HCT116 (cell line): Measurements from ENCODE around the gene DGCR8. TPM values are rescaled to one million over a fixed set of nuclear protein-coding genes. Genes with fewer than 3 reads are reported as not detected.

Source experiments
- ATAC-seq: fragments of 200-7000 bp; cut with Tn5 transposase; 2 replicates; pipeline ENCODE4 v1.9.1; 2020; ENCODE audit warnings: mild to moderate bottlenecking, moderate library complexity
- BruUV-seq: library from RNA; stranded (reverse); fragments of 400-500 nt; replicated peaks from 2 replicates; lab custom pipeline; 2021; lab: Mats Ljungman, UMichigan
- CTCF ChIA-PET: fragments of 300-600 bp; sonication (Branson Sonifier 250); formaldehyde crosslinking; loops from one replicate; lab custom pipeline; 2021; ENCODE audit warnings: antibody characterized with exemption; lab: Charles Lee
- POLR2A ChIA-PET: fragments of 300-600, 350-600 bp; sonication (Branson Sonifier 250); formaldehyde crosslinking; loops from one replicate; lab custom pipeline; 2021; ENCODE audit warnings: antibody characterized with exemption; lab: Charles Lee
- RAD21 ChIA-PET, 2 experiments: fragments of 300-600 bp; sonication (Branson Sonifier 250); formaldehyde crosslinking; loops; one replicate each; lab custom pipeline; 2023; ENCODE audit warnings: low total read pairs in 2 of 2; ENCODE audit not compliant: uncharacterized antibody in 2 of 2, unreplicated experiment in 2 of 2, low non-redundant PET in 1 of 2; lab: Charles Lee
- DNase-seq: peaks from one replicate; pipeline ENCODE4 v3.0.0-alpha.2; 2010; ENCODE audit warnings: low read depth, low spot score
- H2AFZ ChIP-seq: fragments of 200-600 bp; shearing (Covaris generic), sonication (generic); 2 replicates; pipeline ENCODE4 v1.6.1; 2017; ENCODE audit warnings: low read depth, mixed run types, mixed read lengths, antibody characterized with exemption, low read length; ENCODE audit not compliant: poor library complexity, severe bottlenecking
- H3K27ac ChIP-seq: 2 replicates; pipeline ENCODE4 v1.5.1; 2012; ENCODE audit warnings: low read depth, low read length
- H3K27me3 ChIP-seq: fragments of 200-600 bp; sonication (generic); 2 replicates; pipeline ENCODE4 v1.6.1; 2016; ENCODE audit warnings: mixed run types, low read length, mixed read lengths; ENCODE audit not compliant: insufficient read depth
- H3K36me3 ChIP-seq, 2 experiments: fragments of 200-500 bp in 1 of 2; fragments of 200-600 bp in 1 of 2; sonication (Bioruptor generic) in 1 of 2; sonication (generic) in 1 of 2; 2 replicates each; pipeline versions ENCODE4 v1.5.1 to v1.6.1; 2014 to 2016; ENCODE audit warnings: low read length in 2 of 2, inconsistent platforms in 1 of 2, mixed read lengths in 1 of 2, mixed run types in 1 of 2; ENCODE audit not compliant: insufficient read depth in 2 of 2, control insufficient read depth in 1 of 2
- H3K4me1 ChIP-seq, 2 experiments: fragments of 200-600 bp in 1 of 2; sonication (generic) in 1 of 2; 2 replicates each; pipeline versions ENCODE4 v1.5.1 to v1.6.1; 2012 to 2017; ENCODE audit warnings: low read length in 2 of 2, inconsistent platforms in 1 of 2, mild to moderate bottlenecking in 1 of 2, mixed read lengths in 1 of 2, mixed run types in 1 of 2, moderate library complexity in 1 of 2; ENCODE audit not compliant: insufficient read depth in 2 of 2, control insufficient read depth in 1 of 2
- H3K4me2 ChIP-seq: fragments of 200-600 bp; sonication (generic); 2 replicates; pipeline ENCODE4 v1.6.1; 2017; ENCODE audit warnings: mixed run types, low read length, mixed read lengths
- H3K4me3 ChIP-seq, 2 experiments: fragments of 200-600 bp in 1 of 2; sonication (generic) in 1 of 2; replicated peaks in 1 of 2; 2 replicates each; pipeline ENCODE4 v1.5.1; 2011 to 2016; ENCODE audit warnings: low read length in 2 of 2, control low read depth in 1 of 2, low read depth in 1 of 2, mild to moderate bottlenecking in 1 of 2, mixed read lengths in 1 of 2, mixed run types in 1 of 2
- H3K79me2 ChIP-seq: fragments of 200-600 bp; sonication (generic); 2 replicates; pipeline ENCODE4 v1.6.1; 2017; ENCODE audit warnings: mild to moderate bottlenecking, mixed run types, low read length, moderate library complexity, mixed read lengths; ENCODE audit not compliant: insufficient read depth
- H3K9ac ChIP-seq: fragments of 200-600 bp; sonication (generic); 2 replicates; pipeline ENCODE4 v1.6.1; 2016; ENCODE audit warnings: low read length, mixed read lengths
- H3K9me2 ChIP-seq: fragments of 200-600 bp; sonication (generic), shearing (Covaris generic); 2 replicates; pipeline ENCODE4 v1.6.1; 2017; ENCODE audit warnings: mixed run types, mild to moderate bottlenecking, moderate library complexity; ENCODE audit not compliant: insufficient read depth
- H3K9me3 ChIP-seq, 2 experiments: fragments of 200-500 bp in 1 of 2; fragments of 200-600 bp in 1 of 2; sonication (Bioruptor generic) in 1 of 2; sonication (generic) in 1 of 2; 2 replicates each; pipeline ENCODE4 v1.6.1; 2014 to 2017; ENCODE audit warnings: low read length in 2 of 2, mixed read lengths in 2 of 2, inconsistent platforms in 1 of 2, low read depth in 1 of 2, mild to moderate bottlenecking in 1 of 2, mixed run types in 1 of 2, moderate library complexity in 1 of 2; ENCODE audit not compliant: control insufficient read depth in 1 of 2, insufficient read depth in 1 of 2
- H4K20me1 ChIP-seq: fragments of 200-600 bp; sonication (generic), shearing (Covaris generic); 2 replicates; pipeline ENCODE4 v1.6.1; 2017; ENCODE audit warnings: mixed run types, mild to moderate bottlenecking, moderate library complexity; ENCODE audit not compliant: insufficient read depth
- ATF3 ChIP-seq: IDR thresholded peaks from 2 replicates; pipeline ENCODE4 v1.6.1; 2012
- CBX3 ChIP-seq: IDR thresholded peaks from 2 replicates; pipeline ENCODE4 v1.6.1; 2012; ENCODE audit warnings: low read depth
- CEBPB ChIP-seq: IDR thresholded peaks from 2 replicates; pipeline ENCODE4 v1.6.1; 2012; ENCODE audit warnings: low read depth
- CTCF ChIP-seq, 3 experiments: fragments of 200-600 bp in 1 of 3; sonication (generic) in 1 of 3; IDR thresholded peaks in 2 of 3; conservative IDR thresholded peaks in 1 of 3; 2 replicates each; pipeline ENCODE4 v1.5.1; 2012 to 2017; ENCODE audit warnings: low read depth in 2 of 3, low read length in 2 of 3, antibody characterized with exemption in 1 of 3, borderline replicate concordance in 1 of 3, control low read depth in 1 of 3, mild to moderate bottlenecking in 1 of 3, mixed read lengths in 1 of 3, mixed run types in 1 of 3, moderate library complexity in 1 of 3; ENCODE audit not compliant: insufficient read depth in 1 of 3
- EGR1 ChIP-seq: IDR thresholded peaks from 2 replicates; pipeline ENCODE4 v1.6.1; 2012; ENCODE audit warnings: low read depth
- EZH2 ChIP-seq: fragments of 200-600 bp; sonication (generic); IDR thresholded peaks from 2 replicates; pipeline ENCODE4 v1.6.1; 2017; ENCODE audit warnings: antibody characterized with exemption, mixed run types
- EZH2phosphoT487 ChIP-seq: fragments of 200-600 bp; IDR thresholded peaks from 2 replicates; pipeline ENCODE4 v1.6.1; 2018; ENCODE audit warnings: antibody characterized with exemption, borderline replicate concordance
- FOSL1 ChIP-seq: IDR thresholded peaks from 2 replicates; pipeline ENCODE4 v1.6.1; 2012; ENCODE audit warnings: low read depth
- JUND ChIP-seq: IDR thresholded peaks from 2 replicates; pipeline ENCODE4 v1.6.1; 2012
- MAX ChIP-seq: IDR thresholded peaks from 2 replicates; pipeline ENCODE4 v1.6.1; 2012
- POLR2A ChIP-seq: IDR thresholded peaks from 2 replicates; pipeline ENCODE4 v1.7.0; 2011; ENCODE audit warnings: borderline replicate concordance; ENCODE audit not compliant: insufficient read depth, insufficient read length; ENCODE audit errors: extremely low read depth
- POLR2AphosphoS5 ChIP-seq: IDR thresholded peaks from 2 replicates; pipeline ENCODE4 v1.6.1; 2011; ENCODE audit warnings: mild to moderate bottlenecking, low read depth, low read length, moderate library complexity
- RAD21 ChIP-seq: IDR thresholded peaks from 2 replicates; pipeline ENCODE4 v1.6.1; 2012; ENCODE audit warnings: low read depth, mild to moderate bottlenecking
- REST ChIP-seq: IDR thresholded peaks from 2 replicates; pipeline ENCODE4 v1.6.1; 2012; ENCODE audit warnings: low read depth
- SP1 ChIP-seq: IDR thresholded peaks from 2 replicates; pipeline ENCODE4 v1.6.1; 2012; ENCODE audit warnings: low read depth
- SRF ChIP-seq: IDR thresholded peaks from 2 replicates; pipeline ENCODE4 v1.6.1; 2012; ENCODE audit warnings: low read depth
- YY1 ChIP-seq: IDR thresholded peaks from 2 replicates; pipeline ENCODE4 v1.6.1; 2011; ENCODE audit warnings: low read length, low read depth, moderate library complexity, mild to moderate bottlenecking; ENCODE audit not compliant: insufficient replicate concordance; ENCODE audit errors: extremely low read depth
- ZFX ChIP-seq: fragments of 450-650 bp; IDR thresholded peaks from 2 replicates; pipeline ENCODE4 v1.6.1; 2017
- intact Hi-C: fragments of 100-400 bp; cut with micrococcal nuclease; formaldehyde crosslinking; loops from 2 replicates; pipeline ENCODE4 v1.10.0; 2022
- total RNA-seq: library from RNA; stranded (reverse); gene quantifications from one replicate; pipeline ENCODE4 v1.2.1, GENCODE V29; 2021; ENCODE audit not compliant: unreplicated experiment

Gene DGCR8
- total RNA-seq, 1 experiment from 2014 or later, result 43.8 TPM

- no peak for TF ChIP-seq ATF3
- TF ChIP-seq POLR2A, result no peak
Observed at GRCh38 chr22:20031732-20032406, 48.2 kb upstream of the DGCR8 start (continued).

- ATAC-seq (no peak; the same call in 1 of the 2 replicates), DNase-seq (no peak)
- intact Hi-C loops, result no loop called here
- Histone ChIP-seq H3K4me2 (no peak overlapping the region; the same call in 1 of the 2 replicates), H3K36me3 (no peaks in the 10 kb centered on the region), H3K9ac (no peak overlapping the region), H3K79me2 (no peaks in the 10 kb centered on the region), H3K4me1 (peaks cover 2 to 14% of the 10 kb centered on the region in 2 experiments; a peak in 3 of 4 replicates), H3K9me3 (no peaks in the 10 kb centered on the region), H3K4me3 (no peak overlapping the region), H4K20me1 (no peaks in the 10 kb centered on the region), H3K27ac (no peak overlapping the region), H3K9me2 (no peaks in the 10 kb centered on the region), H2AFZ (no peak overlapping the region), H3K27me3 (no peaks in the 10 kb centered on the region)
- RAD21 ChIA-PET, result no interaction called here
- no TSS peak for BruUV-seq
- POLR2A ChIA-PET, result no interaction called here
- CTCF ChIA-PET, result no interaction called here
- TF ChIP-seq CBX3, result no peak
- no peak for TF ChIP-seq JUND
- TF ChIP-seq RAD21, result no peak
- TF ChIP-seq SP1, result no peak
- no peak for TF ChIP-seq CEBPB
- no peak for TF ChIP-seq SRF
- TF ChIP-seq ZFX, result no peak
- TF ChIP-seq CTCF (IDR thresholded peaks at IDR 0.05 in 2 of 3, conservative IDR thresholded peaks at IDR 0.05 in 1 of 3; ENCODE audit: borderline replicate concordance in 1 of 3, insufficient read depth in 1 of 3, low read depth in 2 of 3, low read length in 2 of 3), result no peak
- no peak for TF ChIP-seq ATF3
- TF ChIP-seq POLR2AphosphoS5, result no peak
- no peak for TF ChIP-seq EGR1
- TF ChIP-seq EZH2, result no peak
- TF ChIP-seq YY1, result no peak
- TF ChIP-seq EZH2phosphoT487, result no peak
- no peak for TF ChIP-seq REST
- TF ChIP-seq MAX, result no peak
- no peak for TF ChIP-seq FOSL1
- TF ChIP-seq POLR2A, result no peak
Observed at GRCh38 chr22:20032407-20032991, 47.5 kb upstream of the DGCR8 start.
